HepG2 (cell line): ENCODE data around the gene SEPHS1. TPM values are rescaled to one million over a fixed set of nuclear protein-coding genes. Genes with fewer than 3 reads are reported as not detected.

Experiments
- CHD4 ChIP-seq: fragments of 200-600 bp; sonication (generic); IDR thresholded peaks from 2 replicates; pipeline ENCODE4 v1.7.0; 2017; ENCODE audit warnings: mild to moderate bottlenecking, low read length, borderline replicate concordance
- ETV5 ChIP-seq: IDR thresholded peaks from 2 replicates; pipeline ENCODE4 v1.6.1; 2018; ENCODE audit warnings: missing biosample characterization, missing genetic modification reagents, inconsistent platforms, borderline replicate concordance
- FOXM1 ChIP-seq: sonication (generic); formaldehyde crosslinking; IDR thresholded peaks from 2 replicates; pipeline ENCODE4 v1.5.0; 2020; ENCODE audit warnings: missing genetic modification reagents
- MAFK ChIP-seq, 2 experiments: IDR thresholded peaks in 1 of 2; conservative IDR thresholded peaks in 1 of 2; 2 replicates each; pipeline ENCODE4 v1.6.1; 2011; ENCODE audit warnings: improper control_type of control experiment in 2 of 2, low read length in 2 of 2
- MIXL1 ChIP-seq: IDR thresholded peaks from 2 replicates; pipeline ENCODE4 v1.6.1; 2016
- NFIC ChIP-seq: IDR thresholded peaks from 2 replicates; pipeline ENCODE4 v1.6.1; 2012; ENCODE audit warnings: mild to moderate bottlenecking, low read length, inconsistent platforms
- TBP ChIP-seq: sonication (generic); formaldehyde crosslinking; IDR thresholded peaks from 2 replicates; pipeline ENCODE4 v1.5.0; 2020; ENCODE audit warnings: missing genetic modification reagents
- TCF7L2 ChIP-seq: IDR thresholded peaks from 2 replicates; pipeline ENCODE4 v1.6.1; 2011; ENCODE audit warnings: mild to moderate bottlenecking, low read depth, low read length, moderate library complexity
- TMF1 ChIP-seq: sonication (generic); formaldehyde crosslinking; IDR thresholded peaks from 2 replicates; pipeline ENCODE4 v1.8.1; 2022; ENCODE audit warnings: low read depth, missing genetic modification reagents
- TOPORS ChIP-seq: sonication (generic); formaldehyde crosslinking; IDR thresholded peaks from 2 replicates; pipeline ENCODE4 v1.8.0; 2023; ENCODE audit warnings: mild to moderate bottlenecking, missing genetic modification reagents
- ZFYVE20 ChIP-seq: sonication (generic); formaldehyde crosslinking; IDR thresholded peaks from 2 replicates; pipeline ENCODE4 v1.8.0; 2023; ENCODE audit warnings: low read depth, mild to moderate bottlenecking, moderate library complexity, missing genetic modification reagents, borderline replicate concordance
- ZNF335 ChIP-seq: sonication (generic); formaldehyde crosslinking; IDR thresholded peaks from 2 replicates; pipeline ENCODE4 v1.4.0; 2020; ENCODE audit warnings: missing genetic modification reagents
- ZNF678 ChIP-seq: sonication (generic); formaldehyde crosslinking; IDR thresholded peaks from 2 replicates; pipeline ENCODE4 v1.4.0; 2020; ENCODE audit warnings: mild to moderate bottlenecking, missing genetic modification reagents
- ZNF724P ChIP-seq: sonication (generic); formaldehyde crosslinking; IDR thresholded peaks from 2 replicates; pipeline ENCODE4 v1.8.0; 2022; ENCODE audit warnings: missing genetic modification reagents, borderline replicate concordance
- ZSCAN20 ChIP-seq: sonication (generic); formaldehyde crosslinking; IDR thresholded peaks from 2 replicates; pipeline ENCODE4 v1.4.0; 2020; ENCODE audit warnings: missing genetic modification reagents, mild to moderate bottlenecking, borderline replicate concordance
- polyA plus RNA-seq, 8 experiments: library from polyadenylated mRNA; depleted of rRNA in 3 of 8; stranded (reverse) in 7 of 8; unstranded in 1 of 8; fragments of >200 nt; fragmentation: Illumina TruSeq in 4 of 8; extraction: Trizol in 4 of 8; gene quantifications; 2 replicates each; pipeline versions ENCODE4 v1.2.1 to v1.2.3, GENCODE V29; 2011 to 2016; ENCODE audit warnings: low read depth in 4 of 8, missing spikeins in 1 of 8, mixed read lengths in 1 of 8; ENCODE audit not compliant: insufficient read depth in 1 of 8
- total RNA-seq, 5 experiments: library from RNA; depleted of rRNA; stranded (reverse); fragments of >200 nt; fragmentation: Illumina TruSeq; extraction: Trizol; gene quantifications; 2 replicates each; pipeline ENCODE4 v1.2.3, GENCODE V29; 2016; ENCODE audit warnings: low read depth in 1 of 5
- TF ChIP-seq, protein P1 (sequence below): sonication (generic); formaldehyde crosslinking; conservative IDR thresholded peaks from 2 replicates; pipeline ENCODE4 v1.8.0; 2022; ENCODE audit warnings: mild to moderate bottlenecking, moderate library complexity, missing genetic modification reagents
- TF ChIP-seq, protein P2 (sequence below): sonication (generic); formaldehyde crosslinking; IDR thresholded peaks from 2 replicates; pipeline ENCODE4 v1.5.0; 2020; ENCODE audit warnings: missing genetic modification reagents, mild to moderate bottlenecking, borderline replicate concordance
- TF ChIP-seq, protein P3 (sequence below), 2 experiments: sonication (generic) in 1 of 2; formaldehyde crosslinking in 1 of 2; IDR thresholded peaks; 2 replicates each; pipeline versions ENCODE4 v1.6.1 to v1.9.0; 2014 to 2022; ENCODE audit warnings: antibody characterized with exemption in 1 of 2, borderline replicate concordance in 1 of 2, inconsistent platforms in 1 of 2, low read depth in 1 of 2, missing genetic modification reagents in 1 of 2
- TF ChIP-seq, protein P4 (sequence below): sonication (generic); formaldehyde crosslinking; IDR thresholded peaks from 2 replicates; pipeline ENCODE4 v1.5.0; 2020; ENCODE audit warnings: mild to moderate bottlenecking, missing genetic modification reagents

The SEPHS1 gene
- total and polyA plus RNA-seq, 2 of the 13 experiments (the other 11 are each of a cell fraction or from before 2014, with no cell fraction given): 57.8 to 61.5 TPM

DNA sequence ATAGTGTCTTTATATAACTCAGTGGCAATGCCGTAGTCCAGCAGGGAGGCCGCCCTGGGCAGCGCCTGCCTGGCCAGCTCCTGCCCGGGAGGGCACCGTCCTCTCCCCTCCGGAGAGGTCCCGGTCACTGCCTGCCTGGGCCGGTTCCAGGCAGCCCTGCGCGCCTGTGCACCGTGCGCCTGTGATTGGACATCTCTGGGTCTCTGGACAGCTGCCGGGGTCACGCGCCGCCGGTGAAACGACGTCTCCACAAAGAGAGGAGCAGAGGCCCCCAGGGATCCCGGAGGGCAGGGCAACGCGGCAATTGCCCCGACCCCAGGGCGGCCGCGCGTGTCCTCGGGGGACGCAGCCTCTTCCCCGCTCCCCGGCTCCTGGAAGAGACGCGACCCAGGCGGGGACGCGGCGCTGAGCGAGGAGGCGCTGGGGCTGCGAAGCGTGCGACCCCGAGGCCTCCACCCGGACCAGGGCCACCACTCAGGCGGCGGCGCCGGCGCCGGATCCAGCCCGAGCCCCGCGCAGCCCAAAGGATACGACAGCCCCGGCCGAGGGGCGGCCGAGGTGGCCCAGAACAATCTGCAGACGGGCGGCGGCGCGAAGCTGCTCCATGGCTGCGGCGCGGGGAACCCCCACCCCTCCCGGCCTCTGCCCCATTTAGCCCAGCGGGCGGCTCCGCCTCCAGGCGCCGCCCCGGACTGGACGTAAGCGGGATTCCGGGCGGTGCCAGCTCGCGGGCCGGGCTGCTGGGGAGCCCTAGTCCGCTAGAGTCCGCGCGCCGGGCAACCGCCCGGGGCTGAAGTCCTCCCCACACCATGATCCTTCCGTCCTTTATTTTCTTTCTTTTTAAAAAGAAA, 48.4 kb downstream of the SEPHS1 start, which contains the start of gene PHYH (continued):
- no peak for TF ChIP-seq MAFK (conservative IDR thresholded peaks at IDR 0.05 in 1 of 2, IDR thresholded peaks at IDR 0.05 in 1 of 2; ENCODE audit: low read length in 2 of 2)
- TF ChIP-seq ZNF335 (CRISPR knock-in tag): peak; percentile 30; the same call in 1 of the 2 replicates
- TF ChIP-seq MIXL1 (CRISPR knock-in tag): 0 out of 2 replicates have a peak, but pooled peaks have one; percentile 4
- no peak for TF ChIP-seq ZFYVE20 (CRISPR knock-in tag)
- no peak for TF ChIP-seq ZNF678 (CRISPR knock-in tag)
- no peak; the same call in 1 of the 2 replicates for TF ChIP-seq ZNF724P
- peak; percentile 71; the same call in 1 of the 2 replicates for TF ChIP-seq TOPORS (CRISPR knock-in tag)
- TF ChIP-seq, protein P1, sequence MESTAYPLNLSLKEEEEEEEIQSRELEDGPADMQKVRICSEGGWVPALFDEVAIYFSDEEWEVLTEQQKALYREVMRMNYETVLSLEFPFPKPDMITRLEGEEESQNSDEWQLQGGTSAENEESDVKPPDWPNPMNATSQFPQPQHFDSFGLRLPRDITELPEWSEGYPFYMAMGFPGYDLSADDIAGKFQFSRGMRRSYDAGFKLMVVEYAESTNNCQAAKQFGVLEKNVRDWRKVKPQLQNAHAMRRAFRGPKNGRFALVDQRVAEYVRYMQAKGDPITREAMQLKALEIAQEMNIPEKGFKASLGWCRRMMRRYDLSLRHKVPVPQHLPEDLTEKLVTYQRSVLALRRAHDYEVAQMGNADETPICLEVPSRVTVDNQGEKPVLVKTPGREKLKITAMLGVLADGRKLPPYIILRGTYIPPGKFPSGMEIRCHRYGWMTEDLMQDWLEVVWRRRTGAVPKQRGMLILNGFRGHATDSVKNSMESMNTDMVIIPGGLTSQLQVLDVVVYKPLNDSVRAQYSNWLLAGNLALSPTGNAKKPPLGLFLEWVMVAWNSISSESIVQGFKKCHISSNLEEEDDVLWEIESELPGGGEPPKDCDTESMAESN: no peak; the same call in 1 of the 2 replicates
- TF ChIP-seq NFIC: no peak
- peak; percentile 88 for TF ChIP-seq ZSCAN20 (CRISPR knock-in tag)
- TF ChIP-seq TBP (CRISPR knock-in tag): no peak
- peak; percentile 65; the same call in 1 of the 2 replicates for TF ChIP-seq TMF1 (CRISPR knock-in tag)
- TF ChIP-seq TCF7L2: no peak
- TF ChIP-seq, protein P2, sequence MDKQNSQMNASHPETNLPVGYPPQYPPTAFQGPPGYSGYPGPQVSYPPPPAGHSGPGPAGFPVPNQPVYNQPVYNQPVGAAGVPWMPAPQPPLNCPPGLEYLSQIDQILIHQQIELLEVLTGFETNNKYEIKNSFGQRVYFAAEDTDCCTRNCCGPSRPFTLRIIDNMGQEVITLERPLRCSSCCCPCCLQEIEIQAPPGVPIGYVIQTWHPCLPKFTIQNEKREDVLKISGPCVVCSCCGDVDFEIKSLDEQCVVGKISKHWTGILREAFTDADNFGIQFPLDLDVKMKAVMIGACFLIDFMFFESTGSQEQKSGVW (CRISPR knock-in tag): no peak
- TF ChIP-seq, protein P3, sequence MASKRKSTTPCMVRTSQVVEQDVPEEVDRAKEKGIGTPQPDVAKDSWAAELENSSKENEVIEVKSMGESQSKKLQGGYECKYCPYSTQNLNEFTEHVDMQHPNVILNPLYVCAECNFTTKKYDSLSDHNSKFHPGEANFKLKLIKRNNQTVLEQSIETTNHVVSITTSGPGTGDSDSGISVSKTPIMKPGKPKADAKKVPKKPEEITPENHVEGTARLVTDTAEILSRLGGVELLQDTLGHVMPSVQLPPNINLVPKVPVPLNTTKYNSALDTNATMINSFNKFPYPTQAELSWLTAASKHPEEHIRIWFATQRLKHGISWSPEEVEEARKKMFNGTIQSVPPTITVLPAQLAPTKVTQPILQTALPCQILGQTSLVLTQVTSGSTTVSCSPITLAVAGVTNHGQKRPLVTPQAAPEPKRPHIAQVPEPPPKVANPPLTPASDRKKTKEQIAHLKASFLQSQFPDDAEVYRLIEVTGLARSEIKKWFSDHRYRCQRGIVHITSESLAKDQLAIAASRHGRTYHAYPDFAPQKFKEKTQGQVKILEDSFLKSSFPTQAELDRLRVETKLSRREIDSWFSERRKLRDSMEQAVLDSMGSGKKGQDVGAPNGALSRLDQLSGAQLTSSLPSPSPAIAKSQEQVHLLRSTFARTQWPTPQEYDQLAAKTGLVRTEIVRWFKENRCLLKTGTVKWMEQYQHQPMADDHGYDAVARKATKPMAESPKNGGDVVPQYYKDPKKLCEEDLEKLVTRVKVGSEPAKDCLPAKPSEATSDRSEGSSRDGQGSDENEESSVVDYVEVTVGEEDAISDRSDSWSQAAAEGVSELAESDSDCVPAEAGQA (IDR thresholded peaks at IDR 0.05; ENCODE audit: low read depth): no peak
- TF ChIP-seq, protein P3 (CRISPR knock-in tag; IDR thresholded peaks at IDR 0.05; ENCODE audit: borderline replicate concordance): no peak; the same call in 1 of the 2 replicates
- TF ChIP-seq, protein P4, sequence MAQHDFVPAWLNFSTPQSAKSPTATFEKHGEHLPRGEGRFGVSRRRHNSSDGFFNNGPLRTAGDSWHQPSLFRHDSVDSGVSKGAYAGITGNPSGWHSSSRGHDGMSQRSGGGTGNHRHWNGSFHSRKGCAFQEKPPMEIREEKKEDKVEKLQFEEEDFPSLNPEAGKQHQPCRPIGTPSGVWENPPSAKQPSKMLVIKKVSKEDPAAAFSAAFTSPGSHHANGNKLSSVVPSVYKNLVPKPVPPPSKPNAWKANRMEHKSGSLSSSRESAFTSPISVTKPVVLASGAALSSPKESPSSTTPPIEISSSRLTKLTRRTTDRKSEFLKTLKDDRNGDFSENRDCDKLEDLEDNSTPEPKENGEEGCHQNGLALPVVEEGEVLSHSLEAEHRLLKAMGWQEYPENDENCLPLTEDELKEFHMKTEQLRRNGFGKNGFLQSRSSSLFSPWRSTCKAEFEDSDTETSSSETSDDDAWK (CRISPR knock-in tag): no peak
- TF ChIP-seq FOXM1 (CRISPR knock-in tag): no peak
- TF ChIP-seq CHD4: no peak
- TF ChIP-seq ETV5 (CRISPR knock-in tag): peak; percentile 22; the same call in 1 of the 2 replicates
